ENCODE measurements around the gene OGFR. TPM values are rescaled to one million over a fixed set of nuclear protein-coding genes. Genes with fewer than 3 reads are reported as not detected.

The OGFR gene
- total RNA-seq, 1 donor from 2014 or later, result 96.5 TPM

- Mint-ChIP-seq H3K27me3 (ENCODE audit: low read depth, unreplicated experiment) (no peaks in the 10 kb centered on the region), H3K4me3 (ENCODE audit: unreplicated experiment) (peak overlapping the region; percentile 67), H3K4me1 (ENCODE audit: low read depth, unreplicated experiment) (peaks cover 10% of the 10 kb centered on the region), H3K27ac (ENCODE audit: unreplicated experiment) (no peak overlapping the region), H3K36me3 (ENCODE audit: low read depth, unreplicated experiment) (peaks cover 8% of the 10 kb centered on the region), H3K9me3 (ENCODE audit: unreplicated experiment) (no peaks in the 10 kb centered on the region)
- H3K79me2 ChIP-seq (ENCODE audit: insufficient read depth, low read length), result peaks cover 29% of the 10 kb centered on the region
- no peaks in the 10 kb centered on the region for H3K9me3 ChIP-seq (ENCODE audit: insufficient read depth, low read depth, low read length)
- peaks cover 46% of the 10 kb centered on the region for H4K20me1 ChIP-seq (ENCODE audit: insufficient read depth, low read length)
- H3K9ac ChIP-seq (ENCODE audit: low read length), result no peak overlapping the region
- H2AFZ ChIP-seq (ENCODE audit: low read depth, low read length), result no peak overlapping the region
- H3K4me1 ChIP-seq (ENCODE audit: insufficient read depth, low read length), result peaks cover 13% of the 10 kb centered on the region
- H3K36me3 ChIP-seq (ENCODE audit: insufficient read depth, low read length), result peaks cover 7% of the 10 kb centered on the region
- FAIRE-seq, result no peak
- TF ChIP-seq EZH2 (IDR thresholded peaks at IDR 0.05; ENCODE audit: insufficient read depth, low read length) (no peak), CTCF (IDR thresholded peaks at IDR 0.05; ENCODE audit: insufficient read depth, low read depth, low read length) (peak; percentile 84)
- no peak for DNase-seq (ENCODE audit: low read depth)
- H3K27me3 ChIP-seq (ENCODE audit: insufficient read depth, low read length), result no peaks in the 10 kb centered on the region
- no peak overlapping the region for H3K4me3 ChIP-seq (ENCODE audit: insufficient read depth, low read depth, low read length)
- no peak overlapping the region for H3K27ac ChIP-seq (ENCODE audit: low read depth, low read length)
- H3K4me2 ChIP-seq (ENCODE audit: low read length), result no peak overlapping the region
Measured at GRCh38 chr20:62808211-62808865, 3.7 kb downstream of the OGFR start.

GRCh38 chr20:62809530-62810428 is 5.1 kb downstream of the OGFR start:
- H3K79me2 ChIP-seq (ENCODE audit: insufficient read depth, low read length), result peaks cover 29% of the 10 kb centered on the region
- H3K27me3 Mint-ChIP-seq (ENCODE audit: low read depth, unreplicated experiment), result no peaks in the 10 kb centered on the region
- no peaks in the 10 kb centered on the region for H3K27me3 ChIP-seq (ENCODE audit: insufficient read depth, low read length)
- peaks cover 9% of the 10 kb centered on the region for H3K4me1 ChIP-seq (ENCODE audit: insufficient read depth, low read length)
- H3K4me2 ChIP-seq (ENCODE audit: low read length), result no peak overlapping the region
- H3K27ac Mint-ChIP-seq (ENCODE audit: unreplicated experiment), result no peak overlapping the region
- H3K9me3 ChIP-seq (ENCODE audit: insufficient read depth, low read depth, low read length), result no peaks in the 10 kb centered on the region
- H3K36me3 Mint-ChIP-seq (ENCODE audit: low read depth, unreplicated experiment), result peaks cover 8% of the 10 kb centered on the region
- peaks cover 10% of the 10 kb centered on the region for H3K4me1 Mint-ChIP-seq (ENCODE audit: low read depth, unreplicated experiment)
- TF ChIP-seq CTCF (IDR thresholded peaks at IDR 0.05; ENCODE audit: insufficient read depth, low read depth, low read length), result no peak
- TF ChIP-seq EZH2 (IDR thresholded peaks at IDR 0.05; ENCODE audit: insufficient read depth, low read length), result no peak
- DNase-seq (ENCODE audit: low read depth) (no peak), FAIRE-seq (no peak)
- peaks cover 7% of the 10 kb centered on the region for H3K36me3 ChIP-seq (ENCODE audit: insufficient read depth, low read length)
- H3K9ac ChIP-seq (ENCODE audit: low read length), result no peak overlapping the region
- no peak overlapping the region for H3K27ac ChIP-seq (ENCODE audit: low read depth, low read length)
- H4K20me1 ChIP-seq (ENCODE audit: insufficient read depth, low read length), result peaks cover 59% of the 10 kb centered on the region
- H2AFZ ChIP-seq (ENCODE audit: low read depth, low read length), result no peak overlapping the region
- H3K9me3 Mint-ChIP-seq (ENCODE audit: unreplicated experiment), result no peaks in the 10 kb centered on the region
- H3K4me3 Mint-ChIP-seq (ENCODE audit: unreplicated experiment), result no peak overlapping the region
- H3K4me3 ChIP-seq (ENCODE audit: insufficient read depth, low read depth, low read length), result no peak overlapping the region

Data from astrocyte (in vitro differentiated cells and primary cell).